Measurements from ENCODE around the gene RAB10. TPM values are rescaled to one million over a fixed set of nuclear protein-coding genes. Genes with fewer than 3 reads are reported as not detected.

RAB10 gene
- total and polyA plus RNA-seq, 9 of the 15 experiments (the other 6 are each of a cell fraction or from before 2014, with no cell fraction given): 25.1 to 214 (median 157) TPM

- no peak for TF ChIP-seq CUX1 (CRISPR knock-in tag; IDR thresholded peaks at IDR 0.05)
- peak in 1 of 2 experiments; percentile 47; a peak in 1 of 3 replicates for TF ChIP-seq CBX3 (IDR thresholded peaks at IDR 0.05; ENCODE audit: borderline replicate concordance in 1 of 2, low read length in 2 of 2)
- no peak for TF ChIP-seq TFE3 (CRISPR knock-in tag; IDR thresholded peaks at IDR 0.05)
- no peak for TF ChIP-seq CHCHD3 (CRISPR knock-in tag; IDR thresholded peaks at IDR 0.05)
- TF ChIP-seq SAFB (IDR thresholded peaks at IDR 0.05; ENCODE audit: borderline replicate concordance, low read depth, low read length): no peak
- TF ChIP-seq ARID1B (IDR thresholded peaks at IDR 0.05): peak; percentile 97
- TF ChIP-seq ARHGAP35 (IDR thresholded peaks at IDR 0.05; ENCODE audit: partially characterized antibody): no peak
- no peak for TF ChIP-seq IRF9 (tag; IDR thresholded peaks at IDR 0.05)
- no peak for TF ChIP-seq ZNF764 (CRISPR knock-in tag; IDR thresholded peaks at IDR 0.05; ENCODE audit: low read depth)
- no peak for TF ChIP-seq ZNF583 (CRISPR knock-in tag; IDR thresholded peaks at IDR 0.05)
- TF ChIP-seq ELK1 (CRISPR knock-in tag; IDR thresholded peaks at IDR 0.05): no peak
- TF ChIP-seq HDAC8 (tag; IDR thresholded peaks at IDR 0.05): no peak
- peak; percentile 62 for TF ChIP-seq GATA2 (CRISPR knock-in tag; IDR thresholded peaks at IDR 0.05)
These were observed 34.9 kb downstream of the RAB10 start (continued) for GRCh38 chr2:26068602-26069298.
